K562 (cell line): ENCODE results near the gene CHST15. TPM values are rescaled to one million over a fixed set of nuclear protein-coding genes. Genes with fewer than 3 reads are reported as not detected.

ENCODE experiments used
- DEAF1 ChIP-seq: fragments of 450-650 bp; formaldehyde crosslinking; IDR thresholded peaks from 2 replicates; pipeline ENCODE4 v1.4.0; 2020; ENCODE audit warnings: mild to moderate bottlenecking, moderate library complexity
- MECOM ChIP-seq: fragments of 250-450 bp; sonication (Bioruptor Pico); IDR thresholded peaks from 2 replicates; pipeline ENCODE4 v1.8.0; 2022; ENCODE audit warnings: inconsistent platforms
- PBX2 ChIP-seq, 2 experiments: IDR thresholded peaks in 1 of 2; conservative IDR thresholded peaks in 1 of 2; 2 replicates each; pipeline ENCODE4 v1.6.1; 2016; ENCODE audit warnings: low read depth in 2 of 2, mild to moderate bottlenecking in 1 of 2, missing compliant biosample characterization in 1 of 2, missing genetic modification characterization in 1 of 2, moderate library complexity in 1 of 2
- SMC3 ChIP-seq: conservative IDR thresholded peaks from 2 replicates; pipeline ENCODE4 v1.6.1; 2011; ENCODE audit warnings: low read depth, low read length, improper control_type of control experiment; ENCODE audit not compliant: insufficient read depth
- SUPT5H ChIP-seq: fragments of 450-650 bp; IDR thresholded peaks from 2 replicates; pipeline ENCODE4 v1.6.1; 2016
- polyA plus RNA-seq, 8 experiments: library from polyadenylated mRNA; depleted of rRNA in 4 of 8; stranded (reverse) in 5 of 8; unstranded in 3 of 8; fragments of >200 nt; fragmentation: Nextera tagmentation in 2 of 8; fragmentation: Illumina TruSeq in 1 of 8; extraction: Ambion mirVana in 2 of 8; extraction: Trizol in 1 of 8; gene quantifications; 2 replicates each; pipeline versions ENCODE4 v1.2.1 to v1.2.3, GENCODE V29; 2011 to 2014; ENCODE audit warnings: inconsistent platforms in 1 of 8, missing spikeins in 1 of 8
- total RNA-seq, 7 experiments: library from RNA; depleted of rRNA in 6 of 7; stranded (reverse); fragments of >200 nt in 6 of 7; fragmentation: Illumina TruSeq in 2 of 7; extraction: Trizol in 2 of 7; gene quantifications; 2 replicates each; pipeline versions ENCODE4 v1.2.1 to v1.2.3, GENCODE V29; 2011 to 2021; ENCODE audit warnings: low replicate concordance in 1 of 7
- TF ChIP-seq, protein P1 (sequence below): fragments of 250-450 bp; sonication (Bioruptor Pico); IDR thresholded peaks from 2 replicates; pipeline ENCODE4 v1.9.0; 2021; ENCODE audit warnings: mild to moderate bottlenecking, inconsistent platforms

Gene CHST15
- total and polyA plus RNA-seq, 9 of the 15 experiments (the other 6 are each of a cell fraction or from before 2014, with no cell fraction given): 0.04 to 0.16 (median 0.08) TPM

DNA sequence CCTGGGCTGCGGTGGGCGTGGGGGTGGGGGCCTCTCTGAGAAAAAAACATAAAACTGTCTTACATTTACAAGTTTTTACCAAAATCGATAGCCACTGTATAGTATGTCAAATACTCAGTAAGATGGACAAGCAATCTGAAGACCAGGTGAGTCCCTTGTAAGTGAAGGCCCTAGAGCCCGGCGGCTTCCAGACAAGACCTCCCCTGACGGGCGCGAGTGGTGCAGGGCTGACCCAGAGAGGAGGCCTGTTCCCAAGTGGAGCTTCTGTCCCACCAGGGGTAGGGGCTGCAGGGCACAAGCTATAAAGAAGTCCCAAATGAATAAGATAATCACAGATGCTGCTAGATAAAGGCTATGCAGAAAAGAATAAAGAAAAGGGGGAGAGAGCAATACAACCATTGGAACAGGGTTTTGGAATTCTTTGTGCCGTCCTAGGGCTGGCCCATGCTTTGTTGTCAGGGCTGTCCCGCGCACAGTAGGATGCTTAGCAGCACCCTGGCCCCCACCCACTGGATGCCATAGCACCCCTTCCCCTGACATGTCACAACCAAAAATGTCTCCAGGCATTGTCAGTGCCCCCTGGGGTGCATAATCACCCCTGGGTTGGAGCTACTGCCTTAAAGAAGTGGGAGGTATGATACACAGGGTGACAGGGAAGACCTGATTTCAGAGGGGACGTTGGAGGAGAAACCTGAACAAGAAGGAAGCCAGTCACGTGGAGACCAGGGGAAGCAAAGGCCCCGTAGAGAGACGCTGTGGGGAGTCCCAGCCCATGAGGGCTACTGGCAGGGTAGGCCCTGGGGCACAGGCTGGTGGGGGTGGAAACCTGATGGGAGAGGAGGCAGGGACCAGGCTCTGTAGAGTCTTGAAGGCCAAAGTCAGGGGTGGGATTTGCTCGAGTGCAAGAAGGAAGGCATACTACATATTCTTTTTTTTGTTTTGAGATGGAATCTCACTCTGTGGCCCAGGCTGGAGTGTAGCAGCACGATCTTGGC, 43.1 kb downstream of the CHST15 start (continued):
- TF ChIP-seq PBX2 (CRISPR knock-in tag; IDR thresholded peaks at IDR 0.05; ENCODE audit: low read depth) (no peak), PBX2 (tag; conservative IDR thresholded peaks at IDR 0.05; ENCODE audit: low read depth) (no peak), SMC3 (no peak), SUPT5H (no peak), DEAF1 (no peak), MECOM (CRISPR knock-in tag) (no peak)
- TF ChIP-seq, protein P1, sequence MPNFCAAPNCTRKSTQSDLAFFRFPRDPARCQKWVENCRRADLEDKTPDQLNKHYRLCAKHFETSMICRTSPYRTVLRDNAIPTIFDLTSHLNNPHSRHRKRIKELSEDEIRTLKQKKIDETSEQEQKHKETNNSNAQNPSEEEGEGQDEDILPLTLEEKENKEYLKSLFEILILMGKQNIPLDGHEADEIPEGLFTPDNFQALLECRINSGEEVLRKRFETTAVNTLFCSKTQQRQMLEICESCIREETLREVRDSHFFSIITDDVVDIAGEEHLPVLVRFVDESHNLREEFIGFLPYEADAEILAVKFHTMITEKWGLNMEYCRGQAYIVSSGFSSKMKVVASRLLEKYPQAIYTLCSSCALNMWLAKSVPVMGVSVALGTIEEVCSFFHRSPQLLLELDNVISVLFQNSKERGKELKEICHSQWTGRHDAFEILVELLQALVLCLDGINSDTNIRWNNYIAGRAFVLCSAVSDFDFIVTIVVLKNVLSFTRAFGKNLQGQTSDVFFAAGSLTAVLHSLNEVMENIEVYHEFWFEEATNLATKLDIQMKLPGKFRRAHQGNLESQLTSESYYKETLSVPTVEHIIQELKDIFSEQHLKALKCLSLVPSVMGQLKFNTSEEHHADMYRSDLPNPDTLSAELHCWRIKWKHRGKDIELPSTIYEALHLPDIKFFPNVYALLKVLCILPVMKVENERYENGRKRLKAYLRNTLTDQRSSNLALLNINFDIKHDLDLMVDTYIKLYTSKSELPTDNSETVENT: no peak
